H9 (cell line): ENCODE results near the gene CHRNA5. TPM values are rescaled to one million over a fixed set of nuclear protein-coding genes. Genes with fewer than 3 reads are reported as not detected.

Experiments used
- DNase-seq: peaks from one replicate; pipeline ENCODE4 v3.0.0-alpha.2; 2017
- H2AFZ ChIP-seq: one replicate; pipeline ENCODE4 v1.6.1; 2013; ENCODE audit warnings: mild to moderate bottlenecking, low read length, control low read depth, moderate library complexity
- H2AK5ac ChIP-seq: 2 replicates; pipeline ENCODE4 v1.6.1; 2013; ENCODE audit warnings: low read length, control low read depth, mixed read lengths; ENCODE audit not compliant: insufficient read length
- H2BK120ac ChIP-seq: one replicate; pipeline ENCODE4 v1.6.1; 2013; ENCODE audit warnings: low read depth, mild to moderate bottlenecking, low read length, control low read depth, inconsistent platforms; ENCODE audit not compliant: poor library complexity, severe bottlenecking
- H2BK12ac ChIP-seq: 2 replicates; pipeline ENCODE4 v1.6.1; 2013; ENCODE audit warnings: low read length, control low read depth, mixed read lengths, low read depth; ENCODE audit not compliant: insufficient read length
- H2BK15ac ChIP-seq: 2 replicates; pipeline ENCODE4 v1.6.1; 2013; ENCODE audit warnings: low read depth, low read length, control low read depth
- H2BK20ac ChIP-seq: one replicate; pipeline ENCODE4 v1.6.1; 2013; ENCODE audit warnings: low read depth, mild to moderate bottlenecking, low read length, control low read depth, inconsistent platforms; ENCODE audit not compliant: poor library complexity, severe bottlenecking
- H2BK5ac ChIP-seq: 2 replicates; pipeline ENCODE4 v1.6.1; 2013; ENCODE audit warnings: low read length, control low read depth, mixed read lengths; ENCODE audit not compliant: insufficient read length
- H3K14ac ChIP-seq: 2 replicates; pipeline ENCODE4 v1.6.1; 2013; ENCODE audit warnings: low read length, control low read depth; ENCODE audit not compliant: insufficient read depth
- H3K18ac ChIP-seq: 2 replicates; pipeline ENCODE4 v1.6.1; 2013; ENCODE audit warnings: low read depth, mild to moderate bottlenecking, mixed read lengths, low read length, control low read depth; ENCODE audit not compliant: insufficient read length
- H3K23ac ChIP-seq: 2 replicates; pipeline ENCODE4 v1.6.1; 2013; ENCODE audit warnings: low read length, control low read depth, mixed read lengths, low read depth; ENCODE audit not compliant: insufficient read length
- H3K23me2 ChIP-seq: 2 replicates; pipeline ENCODE4 v1.6.1; 2013; ENCODE audit warnings: low read depth, mild to moderate bottlenecking, mixed read lengths, low read length, control low read depth; ENCODE audit not compliant: insufficient read length, poor library complexity, severe bottlenecking
- H3K27ac ChIP-seq: 2 replicates; pipeline ENCODE4 v1.5.1; 2013; ENCODE audit warnings: low read length, control low read depth, mixed read lengths, low read depth; ENCODE audit not compliant: insufficient read length
- H3K27me3 ChIP-seq: 2 replicates; pipeline ENCODE4 v1.6.1; 2013; ENCODE audit warnings: low read length, control low read depth, inconsistent platforms; ENCODE audit not compliant: insufficient read depth
- H3K4ac ChIP-seq: 2 replicates; pipeline ENCODE4 v1.6.1; 2013; ENCODE audit warnings: low read depth, mild to moderate bottlenecking, control low read depth, inconsistent platforms, low read length, moderate library complexity
- H3K4me1 ChIP-seq: 2 replicates; pipeline ENCODE4 v1.6.1; 2013; ENCODE audit warnings: low read length, control low read depth, inconsistent platforms; ENCODE audit not compliant: insufficient read depth
- H3K4me2 ChIP-seq: 2 replicates; pipeline ENCODE4 v1.6.1; 2013; ENCODE audit warnings: low read length, control low read depth, mixed read lengths; ENCODE audit not compliant: insufficient read length, insufficient read depth
- H3K56ac ChIP-seq: 2 replicates; pipeline ENCODE4 v1.6.1; 2013; ENCODE audit warnings: low read depth, mild to moderate bottlenecking, mixed read lengths, low read length, control low read depth; ENCODE audit not compliant: insufficient read length
- H3K79me1 ChIP-seq: 2 replicates; pipeline ENCODE4 v1.6.1; 2013; ENCODE audit warnings: low read depth, mild to moderate bottlenecking, moderate library complexity, low read length, control low read depth, inconsistent platforms; ENCODE audit not compliant: insufficient read depth, poor library complexity, severe bottlenecking
- H3K79me2 ChIP-seq: 2 replicates; pipeline ENCODE4 v1.6.1; 2013; ENCODE audit warnings: low read length, control low read depth, inconsistent platforms; ENCODE audit not compliant: insufficient read depth
- H3K9ac ChIP-seq: 2 replicates; pipeline ENCODE4 v1.6.1; 2013; ENCODE audit warnings: low read length, control low read depth, mixed read lengths; ENCODE audit not compliant: insufficient read length; ENCODE audit errors: extremely low read depth
- H3K9me3 ChIP-seq: one replicate; pipeline ENCODE4 v1.6.1; 2013; ENCODE audit warnings: low read depth, low read length, inconsistent platforms; ENCODE audit not compliant: control insufficient read depth
- H3T11ph ChIP-seq: one replicate; pipeline ENCODE4 v1.6.1; 2013; ENCODE audit warnings: mild to moderate bottlenecking, low read length, control low read depth, inconsistent platforms
- H4K20me1 ChIP-seq: one replicate; pipeline ENCODE4 v1.6.1; 2013; ENCODE audit not compliant: control insufficient read depth, insufficient read length, insufficient read depth
- H4K5ac ChIP-seq: 2 replicates; pipeline ENCODE4 v1.6.1; 2013; ENCODE audit warnings: low read depth, mild to moderate bottlenecking, mixed read lengths, low read length, control low read depth; ENCODE audit not compliant: insufficient read length
- H4K8ac ChIP-seq: replicated peaks from 2 replicates; pipeline ENCODE4 v1.6.1; 2013; ENCODE audit warnings: low read length, control low read depth, mixed read lengths, low read depth; ENCODE audit not compliant: insufficient read length
- H4K91ac ChIP-seq: 2 replicates; pipeline ENCODE4 v1.6.1; 2013; ENCODE audit warnings: low read depth, mild to moderate bottlenecking, moderate library complexity, mixed read lengths, low read length, control low read depth; ENCODE audit not compliant: insufficient read length
- H3K27ac Mint-ChIP-seq, 3 experiments: 2 replicates in 2 of 3; 3 replicates in 1 of 3; pipeline ENCODE4 v1.8.0; 2020 to 2021; ENCODE audit warnings: mixed read lengths in 3 of 3, mild to moderate bottlenecking in 1 of 3, moderate library complexity in 1 of 3
- H3K27me3 Mint-ChIP-seq: 2 replicates; pipeline ENCODE4 v1.8.0; 2021; ENCODE audit warnings: low read depth, mild to moderate bottlenecking, moderate library complexity, mixed read lengths
- H3K36me3 Mint-ChIP-seq, 3 experiments: 2 replicates in 2 of 3; 3 replicates in 1 of 3; pipeline ENCODE4 v1.8.0; 2020 to 2021; ENCODE audit warnings: low read depth in 3 of 3, mixed read lengths in 3 of 3; ENCODE audit not compliant: insufficient read depth in 1 of 3
- H3K4me1 Mint-ChIP-seq, 2 experiments: 2 replicates each; pipeline ENCODE4 v1.8.0; 2020; ENCODE audit warnings: mixed read lengths in 2 of 2
- H3K4me3 Mint-ChIP-seq, 2 experiments: 2 replicates in 1 of 2; 3 replicates in 1 of 2; pipeline ENCODE4 v1.8.0; 2020 to 2021; ENCODE audit warnings: mild to moderate bottlenecking in 2 of 2, mixed read lengths in 2 of 2, moderate library complexity in 1 of 2
- H3K9me3 Mint-ChIP-seq, 2 experiments: 2 replicates in 1 of 2; 3 replicates in 1 of 2; pipeline ENCODE4 v1.8.0; 2020; ENCODE audit warnings: mild to moderate bottlenecking in 2 of 2, mixed read lengths in 2 of 2, moderate library complexity in 1 of 2
- WGBS: extraction: QIAGEN DNeasy Blood & Tissue Kit; methylation state at CpG from one replicate; pipeline ENCODE4 v1.1.7; 2013; ENCODE audit warnings: missing lambda C conversion rate, low lambda C conversion rate, mixed read lengths; ENCODE audit not compliant: insufficient read length; ENCODE audit errors: extremely low coverage; 5-methylcytosine and 5-hydroxymethylcytosine counted together
- total RNA-seq: library from RNA; stranded (reverse); gene quantifications from 2 replicates; pipeline ENCODE4 v1.2.1, GENCODE V29; 2021
- TF ChIP-seq, protein P1 (sequence below): fragments of 200-600 bp; sonication (generic); conservative IDR thresholded peaks from 3 replicates; pipeline ENCODE4 v1.8.0; 2021; ENCODE audit warnings: antibody characterized with exemption, mild to moderate bottlenecking

Gene CHRNA5
- total RNA-seq, 1 experiment from 2014 or later = 16.5 TPM

DNA sequence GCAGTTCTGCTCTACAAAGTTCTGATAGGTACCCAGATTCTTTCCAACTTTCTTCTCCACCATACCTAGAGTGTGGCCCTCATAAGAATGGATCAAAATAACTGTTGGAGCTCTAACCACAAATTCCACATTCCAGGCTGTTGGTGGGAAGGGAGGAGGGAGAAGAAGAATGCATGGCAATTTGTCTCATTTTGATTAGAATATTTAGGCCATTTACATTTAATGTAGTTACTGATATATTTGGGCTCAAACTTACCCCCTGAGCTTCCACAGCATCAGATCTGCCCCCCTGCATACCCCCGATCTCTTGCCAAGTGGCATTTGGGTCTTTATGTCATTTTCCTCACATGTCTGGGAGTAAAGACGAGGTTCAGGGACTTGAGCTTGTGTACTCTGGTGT lies 68.0 kb downstream of the CHRNA5 start:
- Histone ChIP-seq H3K79me1 (no peaks in the 10 kb centered on the region), H3K27me3 (no peaks in the 10 kb centered on the region), H3K27ac (no peak overlapping the region), H4K5ac (no peak overlapping the region), H3K4me1 (no peaks in the 10 kb centered on the region), H3K4me2 (no peak overlapping the region), H3K23ac (no peak overlapping the region), H2BK20ac (no peak overlapping the region), H3K14ac (no peak overlapping the region), H4K91ac (no peak overlapping the region), H2AK5ac (no peak overlapping the region), H3K4ac (no peak overlapping the region), H2AFZ (no peak overlapping the region), H2BK15ac (no peak overlapping the region), H3K9ac (no peak overlapping the region), H4K8ac (no peak overlapping the region), H3K23me2 (no peaks in the 10 kb centered on the region), H2BK120ac (no peak overlapping the region), H3K9me3 (no peaks in the 10 kb centered on the region), H3K18ac (no peak overlapping the region), H3K79me2 (no peaks in the 10 kb centered on the region), H2BK12ac (no peak overlapping the region), H3T11ph (no peak overlapping the region), H3K56ac (no peak overlapping the region), H2BK5ac (no peak overlapping the region), H4K20me1 (no peaks in the 10 kb centered on the region)
- Mint-ChIP-seq H3K9me3 (no peaks in the 10 kb centered on the region; a peak in 4 of 5 replicates), H3K4me3 (no peak overlapping the region), H3K27me3 (peaks cover 20% of the 10 kb centered on the region), H3K4me1 (peaks cover 0 to under 1% of the 10 kb centered on the region in 2 experiments; a peak in 1 of 4 replicates), H3K36me3 (peaks cover 0 to 16% (median 9%) of the 10 kb centered on the region in 3 experiments; a peak in 4 of 7 replicates), H3K27ac (no peak overlapping the region)
- TF ChIP-seq, protein P1, sequence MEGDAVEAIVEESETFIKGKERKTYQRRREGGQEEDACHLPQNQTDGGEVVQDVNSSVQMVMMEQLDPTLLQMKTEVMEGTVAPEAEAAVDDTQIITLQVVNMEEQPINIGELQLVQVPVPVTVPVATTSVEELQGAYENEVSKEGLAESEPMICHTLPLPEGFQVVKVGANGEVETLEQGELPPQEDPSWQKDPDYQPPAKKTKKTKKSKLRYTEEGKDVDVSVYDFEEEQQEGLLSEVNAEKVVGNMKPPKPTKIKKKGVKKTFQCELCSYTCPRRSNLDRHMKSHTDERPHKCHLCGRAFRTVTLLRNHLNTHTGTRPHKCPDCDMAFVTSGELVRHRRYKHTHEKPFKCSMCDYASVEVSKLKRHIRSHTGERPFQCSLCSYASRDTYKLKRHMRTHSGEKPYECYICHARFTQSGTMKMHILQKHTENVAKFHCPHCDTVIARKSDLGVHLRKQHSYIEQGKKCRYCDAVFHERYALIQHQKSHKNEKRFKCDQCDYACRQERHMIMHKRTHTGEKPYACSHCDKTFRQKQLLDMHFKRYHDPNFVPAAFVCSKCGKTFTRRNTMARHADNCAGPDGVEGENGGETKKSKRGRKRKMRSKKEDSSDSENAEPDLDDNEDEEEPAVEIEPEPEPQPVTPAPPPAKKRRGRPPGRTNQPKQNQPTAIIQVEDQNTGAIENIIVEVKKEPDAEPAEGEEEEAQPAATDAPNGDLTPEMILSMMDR = no peak
- WGBS = no CpG with 5 or more reads among the region's 2 CpGs
- no peak for DNase-seq
